HG03066 (cell line): ENCODE data around the gene WNT7B.

Experiments
- ATAC-seq: cut with Tn5 transposase; IDR thresholded peaks from one replicate; pipeline ENCODE4 v1.9.1; 2021; ENCODE audit warnings: low read depth; ENCODE audit not compliant: unreplicated experiment

The WNT7B gene

DNA sequence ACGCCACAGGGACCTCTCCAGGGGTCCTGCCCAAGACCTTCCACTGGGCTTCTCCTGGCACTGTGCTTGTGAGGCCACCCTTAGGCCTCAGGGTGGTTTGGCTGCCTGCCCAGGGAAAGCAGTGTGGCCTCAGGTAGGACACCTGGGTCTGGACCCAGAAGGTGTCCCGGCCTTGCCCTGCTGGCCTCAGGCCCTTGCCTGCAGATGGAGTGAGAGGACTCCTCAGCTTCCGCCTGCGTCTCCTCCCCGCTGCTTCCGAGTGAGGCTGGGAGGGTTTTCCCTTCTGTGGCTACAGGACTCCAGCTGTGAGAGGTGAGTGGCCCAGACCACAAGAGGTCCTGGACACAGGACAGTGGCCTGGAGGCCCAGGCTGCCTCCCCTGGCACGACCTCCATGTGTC, 60.4 kb downstream of the WNT7B start:
- ATAC-seq = no peak

GRCh38 chr22:45915841-45916240, 61.1 kb downstream of the WNT7B start:
- ATAC-seq = no peak

DNA sequence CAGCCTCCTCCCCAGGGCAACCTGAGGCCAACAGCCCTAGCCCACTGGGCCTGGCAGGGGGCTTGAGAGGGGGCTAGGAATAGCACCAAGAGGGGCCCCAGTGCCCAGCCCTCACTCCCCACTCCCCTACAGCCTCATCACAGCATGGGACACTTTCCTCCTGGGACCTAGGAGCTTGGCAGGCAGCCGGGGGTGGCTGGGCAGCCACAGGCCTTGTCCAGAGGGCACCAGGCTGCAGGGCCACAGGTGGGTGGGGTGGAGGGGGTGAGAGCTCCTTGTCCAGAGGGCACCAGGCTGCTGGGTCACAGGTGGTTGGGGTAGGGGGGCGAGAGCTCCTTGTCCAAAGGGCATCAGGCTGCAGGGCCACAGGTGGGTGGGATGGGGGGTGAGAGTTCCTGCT, 61.8 kb downstream of the WNT7B start:
- ATAC-seq = no peak

DNA sequence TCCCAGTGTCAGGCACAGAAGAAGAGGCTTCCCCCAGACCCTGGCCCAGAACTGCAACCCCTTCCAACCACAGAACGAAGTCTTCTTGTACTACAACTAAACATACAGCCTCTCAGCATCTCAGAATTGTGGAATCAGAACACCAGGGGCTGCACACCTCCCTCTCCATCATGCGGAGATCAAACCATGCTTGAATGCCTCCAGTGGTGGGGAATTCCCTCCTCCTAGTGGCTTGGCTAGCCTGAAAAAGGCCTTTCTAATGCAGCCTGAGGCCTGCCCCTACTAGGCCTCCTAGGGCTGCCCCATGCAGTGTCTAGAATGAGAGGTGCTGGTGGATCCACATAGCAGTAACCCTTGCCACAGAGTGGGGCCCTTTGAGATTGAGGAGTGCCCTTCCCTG, 62.7 kb downstream of the WNT7B start:
- ATAC-seq = no peak

DNA sequence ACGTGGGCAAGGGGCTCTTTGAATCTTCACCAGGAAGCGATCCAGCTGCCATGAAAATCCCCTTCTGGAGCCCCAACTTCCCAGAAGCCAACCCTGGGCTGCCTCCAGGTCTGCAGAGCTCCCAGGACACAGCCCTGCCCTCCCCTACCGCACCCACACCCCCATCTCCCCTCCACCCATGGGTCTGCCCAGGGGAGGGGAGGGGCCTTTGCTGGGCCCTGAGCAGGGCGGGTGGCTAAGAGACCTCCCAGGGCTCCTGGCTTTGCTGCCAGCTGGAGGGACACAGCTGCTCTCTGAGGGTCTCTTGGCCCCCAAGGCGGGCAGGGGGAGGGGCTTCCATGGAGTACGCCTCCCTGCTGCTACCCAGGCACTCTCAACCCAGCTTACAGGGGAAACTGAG, 64.1 kb downstream of the WNT7B start:
- no peak for ATAC-seq

GRCh38 chr22:45911601-45912271, 65.2 kb downstream of the WNT7B start:
- no peak for ATAC-seq

DNA sequence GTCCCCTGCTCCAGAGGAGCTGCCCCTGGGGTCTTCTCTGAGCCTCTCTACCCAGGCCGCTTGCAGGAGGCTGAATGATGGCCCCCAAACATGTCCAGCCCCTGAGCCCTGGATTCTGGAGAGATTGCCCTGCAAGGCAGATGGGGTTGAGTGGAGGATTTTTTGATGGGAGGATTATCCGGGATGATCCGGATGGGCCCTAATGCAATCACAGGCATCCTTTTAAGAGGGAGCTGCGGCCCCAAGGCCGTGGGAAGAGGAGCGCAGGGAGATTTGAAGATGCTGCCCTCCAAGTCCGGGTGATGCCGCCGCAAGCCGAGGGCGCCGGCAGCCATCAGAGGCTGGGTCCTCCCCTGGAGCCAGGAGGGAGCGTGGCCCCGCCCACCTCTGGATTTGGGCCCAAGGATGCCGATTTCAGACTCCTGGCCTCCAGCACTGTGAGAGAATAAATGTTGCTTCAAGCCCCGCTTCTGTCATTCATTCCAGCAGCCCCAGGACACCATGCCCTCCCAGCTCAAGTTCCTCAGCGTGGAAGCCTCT, 66.0 kb downstream of the WNT7B start:
- no peak for ATAC-seq

DNA sequence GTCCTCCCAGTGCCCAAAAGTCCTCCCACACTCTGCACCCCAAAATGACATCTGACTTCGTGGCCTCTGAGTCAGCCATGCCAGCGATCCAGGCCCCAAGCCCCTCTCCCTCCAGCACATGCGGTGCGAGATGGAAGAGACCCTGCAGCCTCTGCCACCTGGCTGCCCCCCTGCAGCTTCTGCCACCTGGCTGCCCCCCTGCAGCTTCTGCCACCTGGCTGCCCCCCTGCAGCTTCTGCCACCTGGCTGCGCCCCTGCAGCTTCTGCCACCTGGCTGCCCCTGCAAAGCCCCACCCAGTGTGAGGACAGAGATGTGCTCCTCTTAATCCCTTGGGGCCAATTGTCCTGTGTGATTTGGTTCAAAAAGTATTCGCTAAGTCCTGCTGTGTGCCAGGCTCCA, 68.0 kb downstream of the WNT7B start:
- no peak for ATAC-seq

DNA sequence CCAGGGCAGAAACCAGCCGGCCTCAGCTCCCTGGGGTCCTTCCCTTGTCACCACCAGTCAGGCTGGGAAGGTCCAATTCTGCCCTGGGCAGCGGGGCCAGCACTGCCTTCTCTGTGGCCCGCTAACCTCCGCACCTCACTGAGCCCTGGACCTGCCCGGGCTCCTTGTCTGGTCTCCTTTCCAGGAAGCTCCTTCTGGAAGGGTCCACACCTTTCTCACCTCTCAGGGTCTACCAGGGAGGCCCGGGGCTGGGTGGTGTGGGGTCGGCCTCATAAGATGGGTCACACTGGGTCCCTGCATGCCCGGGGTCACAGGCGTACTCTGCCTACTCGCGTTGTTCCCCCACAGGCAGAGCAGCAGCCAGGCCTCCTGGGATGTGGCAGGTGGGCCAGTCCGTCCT, 69.0 kb downstream of the WNT7B start:
- no peak for ATAC-seq

- no peak for ATAC-seq
Measured at GRCh38 chr22:45907378-45907777, 69.6 kb downstream of the WNT7B start.

DNA sequence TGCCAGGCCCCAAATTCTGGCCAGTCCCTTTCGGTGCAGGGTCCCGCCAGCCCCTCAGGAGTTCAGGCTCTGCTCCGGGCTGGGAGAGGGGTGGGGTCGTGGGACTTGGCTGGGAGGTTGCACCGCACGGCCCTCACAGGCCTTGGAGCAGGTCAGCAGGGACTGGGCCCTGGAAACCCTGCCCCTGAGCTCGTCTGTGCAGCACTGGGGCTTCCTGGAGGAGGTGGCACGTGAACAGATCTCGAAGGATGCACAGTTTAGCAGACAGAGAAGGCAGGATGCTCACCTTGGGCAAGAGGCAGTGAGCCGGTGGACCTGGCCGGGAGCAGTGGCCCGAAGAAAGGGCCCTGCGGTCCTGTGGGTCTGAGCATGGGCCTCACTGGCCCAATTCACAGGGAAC, 70.0 kb downstream of the WNT7B start:
- no peak for ATAC-seq

- ATAC-seq = no peak
Measured at GRCh38 chr22:45905924-45906865, 70.8 kb downstream of the WNT7B start.

DNA sequence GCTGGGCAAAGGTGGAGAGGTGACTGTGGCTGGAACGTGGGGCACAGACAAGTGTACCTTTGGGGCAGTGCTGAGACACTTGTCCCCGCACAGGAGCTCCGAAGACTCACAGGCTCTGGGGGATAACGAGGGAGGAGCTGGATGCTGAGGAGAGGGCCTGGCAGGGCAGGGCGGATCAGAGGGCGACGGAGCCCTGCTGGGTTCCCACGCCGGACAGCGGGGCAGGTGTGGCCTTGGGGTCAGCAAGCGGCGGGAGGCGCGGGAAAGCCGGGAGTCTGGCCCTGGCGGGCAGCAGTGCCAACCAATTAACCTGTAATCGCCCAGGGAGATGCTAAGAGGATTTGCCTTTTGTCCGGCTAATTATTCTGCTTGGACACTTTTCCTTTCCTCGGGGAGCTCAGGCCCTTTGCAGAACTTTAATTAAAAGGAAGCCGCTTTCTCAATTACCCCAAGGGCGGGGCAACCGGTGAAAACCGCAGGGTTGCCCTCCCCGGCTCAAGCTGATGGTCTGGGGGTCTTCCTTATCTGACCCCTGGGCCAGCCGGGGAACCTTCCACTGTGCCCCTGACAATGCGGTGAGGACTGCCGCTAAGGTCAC, 71.5 kb downstream of the WNT7B start:
- no peak for ATAC-seq

- ATAC-seq = no peak
Measured at GRCh38 chr22:45904236-45904635, 72.7 kb downstream of the WNT7B start.

DNA sequence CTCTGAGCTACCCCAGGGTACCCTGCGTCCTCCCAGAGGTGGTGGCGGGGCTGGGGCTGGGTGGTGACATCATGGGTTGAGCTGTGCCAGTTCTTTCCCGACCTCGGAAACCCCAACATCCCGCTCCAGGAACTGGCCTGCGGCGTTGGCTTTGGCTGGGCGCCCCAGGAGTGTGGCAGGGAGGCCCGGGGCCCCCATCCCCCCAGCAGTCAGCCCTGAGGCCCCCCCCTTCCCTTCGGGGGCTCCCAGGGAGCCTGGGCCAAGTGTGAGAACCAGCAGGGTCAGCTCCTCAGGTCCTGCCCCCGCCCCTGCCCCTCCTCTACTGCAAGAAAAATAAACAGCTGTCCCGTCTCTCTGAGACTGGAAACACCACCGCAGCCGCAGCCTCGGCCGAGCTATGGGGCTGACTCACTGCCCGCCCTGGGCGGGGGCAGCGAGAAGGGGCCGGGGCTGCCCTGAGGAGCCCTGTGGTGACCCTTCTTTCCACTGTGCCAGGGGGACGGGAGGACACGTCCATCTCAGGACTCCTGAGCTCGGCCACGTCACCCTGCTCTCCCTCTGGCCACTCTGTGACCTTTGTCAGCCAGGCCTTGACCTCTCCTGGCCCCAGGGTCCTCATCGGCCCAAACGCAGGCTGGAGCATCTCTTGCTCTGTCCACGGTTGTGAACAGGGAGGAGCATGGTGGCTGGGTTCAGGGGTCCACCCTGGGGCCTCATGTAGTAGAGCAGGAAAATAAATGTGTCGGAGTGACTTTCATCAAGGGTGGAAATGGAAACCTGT, 73.4 kb downstream of the WNT7B start:
- no peak for ATAC-seq

DNA sequence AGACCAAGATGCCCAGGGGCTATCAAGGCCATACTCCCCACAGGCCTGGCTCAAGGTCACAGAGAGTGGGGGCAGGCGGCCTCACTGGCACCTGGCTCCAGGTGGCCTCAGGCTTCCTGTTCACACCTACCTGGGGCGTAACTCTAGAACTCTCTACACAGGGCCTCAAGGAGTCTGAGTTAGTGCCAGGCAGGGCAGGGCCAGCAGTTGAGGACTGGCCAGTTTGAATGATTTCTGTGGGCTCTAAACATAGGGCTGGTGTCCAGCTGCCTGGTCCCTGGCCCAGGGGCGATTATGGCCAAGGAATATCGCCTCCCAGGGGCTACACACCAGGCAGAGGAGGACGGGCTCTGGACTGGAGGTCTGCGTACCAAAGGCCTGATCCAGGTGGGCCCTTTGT, 79.2 kb downstream of the WNT7B start:
- no peak for ATAC-seq

DNA sequence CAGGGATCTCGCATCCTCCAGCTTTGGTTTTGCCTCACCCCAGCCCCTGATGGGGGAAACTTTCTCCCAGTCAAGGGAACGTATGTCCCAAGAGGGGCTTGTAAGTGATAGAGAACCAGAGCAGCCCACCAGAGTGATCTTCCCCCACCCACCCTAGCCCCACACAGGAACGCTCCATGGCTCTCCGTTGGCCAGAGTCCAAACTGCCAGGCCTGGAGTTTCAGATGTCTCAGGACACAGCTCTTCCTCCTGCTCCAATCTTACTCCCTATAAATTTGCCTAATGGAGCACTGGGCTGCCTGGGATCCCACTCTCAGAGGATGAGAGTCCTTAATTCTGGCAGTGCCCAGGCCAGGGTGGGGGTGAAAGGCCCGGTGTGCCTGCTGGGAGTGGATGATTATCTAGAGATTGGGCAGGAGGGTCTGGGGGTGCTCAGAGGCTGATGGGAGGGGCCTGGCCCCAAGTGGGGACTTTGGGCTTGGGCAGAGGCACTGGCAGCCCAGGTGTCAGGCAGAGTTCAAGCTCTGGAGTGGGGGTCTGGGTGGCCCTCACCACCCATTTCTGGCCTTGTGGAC, 79.9 kb downstream of the WNT7B start:
- no peak for ATAC-seq

DNA sequence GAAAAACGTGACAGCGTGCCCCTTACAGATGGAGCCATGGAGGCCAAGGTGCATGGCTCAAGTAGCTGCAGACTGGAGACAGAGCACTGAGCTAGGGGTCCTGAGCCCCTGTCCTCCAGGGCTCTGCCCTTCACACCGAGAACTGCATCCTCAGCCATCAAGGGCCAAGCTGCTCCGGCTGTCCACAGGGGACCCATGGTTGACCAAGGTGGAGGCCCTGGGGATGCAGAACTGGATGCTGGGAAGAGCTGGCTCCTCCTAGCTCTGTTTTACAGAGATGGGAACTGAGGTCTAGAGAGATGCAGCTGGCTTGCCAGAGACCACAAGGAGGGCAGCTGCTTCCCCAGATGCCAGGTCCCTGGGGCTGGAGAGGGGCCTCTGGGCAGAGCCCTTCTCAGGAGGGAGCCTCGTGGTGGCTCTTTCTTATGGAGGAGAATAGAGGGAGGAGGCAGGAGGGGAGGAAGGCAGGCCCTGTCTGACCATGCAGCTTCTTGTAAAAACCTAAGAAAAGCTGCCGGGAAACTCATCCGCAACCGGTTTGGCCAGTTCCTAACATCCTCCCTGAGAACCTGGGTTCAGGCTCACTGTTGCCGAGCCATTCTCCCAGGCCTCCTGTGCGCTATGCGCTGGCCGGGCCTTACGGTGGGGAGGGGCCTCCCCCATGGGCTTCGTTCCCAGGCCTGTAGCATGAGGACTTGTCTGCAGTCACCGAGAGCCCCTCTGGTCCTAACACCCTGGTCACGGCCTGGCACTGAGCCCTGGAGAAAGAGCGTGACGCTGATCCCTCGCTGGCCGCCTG, 80.6 kb downstream of the WNT7B start:
- no peak for ATAC-seq

- no peak for ATAC-seq
Measured at GRCh38 chr22:45895436-45896152, 81.4 kb downstream of the WNT7B start.
